ENCODE data around the gene DRAM1. TPM values are rescaled to one million over a fixed set of nuclear protein-coding genes. Genes with fewer than 3 reads are reported as not detected.
A peak's percentile ranks its signal among the peaks of the same experiment; 100 is the strongest.

The DRAM1 gene
- total RNA-seq, 4 donors from 2014 or later: 4.5 to 8.1 (median 5.9) TPM

GRCh38 chr12:101939306-101939705, 61.9 kb downstream of the DRAM1 start:
- intact Hi-C loops (cut with DNase I; ENCODE audit: low total_unique reads): loop anchor here (10.0 kb wide), 1 partner anchor 545 kb away; the partner anchor contains the start of gene IGF1
- WGBS, 2 donors: 46 to 62% methylated on average over 3 of the region's 3 CpGs
- no peak for TF ChIP-seq CTCF (IDR thresholded peaks at IDR 0.05)
- TF ChIP-seq POLR2A (IDR thresholded peaks at IDR 0.05): no peak
- no peak overlapping the region for H3K4me3 ChIP-seq (ENCODE audit: low read depth, poor library complexity, severe bottlenecking)
- DNase-seq (ENCODE audit: low spot score in 2 of 2): peak in 1 of 2 donors; percentile 55

DNA sequence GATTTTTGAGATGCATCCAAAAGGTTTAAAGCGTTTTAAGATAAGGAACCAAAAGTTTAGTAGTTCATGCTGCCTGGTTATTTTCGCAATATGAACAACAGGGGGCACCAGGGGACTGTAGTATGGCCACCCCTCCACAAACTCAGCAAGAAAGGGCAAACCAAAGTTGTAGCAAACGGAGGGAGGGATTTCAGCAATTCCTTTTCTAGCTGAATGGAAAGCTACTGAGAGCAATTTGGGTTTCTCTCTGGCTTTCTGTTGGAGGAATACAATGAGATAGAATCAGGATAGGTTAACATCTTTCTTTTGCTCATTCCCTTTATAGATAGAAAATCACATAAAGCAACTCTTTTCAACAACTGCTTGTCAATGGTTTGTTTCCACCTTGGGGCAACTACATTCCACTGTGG, 62.5 kb downstream of the DRAM1 start:
- intact Hi-C loops (cut with DNase I; ENCODE audit: low total_unique reads): loop anchor here (10.0 kb wide), 1 partner anchor 545 kb away; the partner anchor contains the start of gene IGF1
- 1 to 3% methylated on average over 3 of the region's 3 CpGs for WGBS, 2 donors
- no peak overlapping the region for H3K4me3 ChIP-seq (ENCODE audit: low read depth, poor library complexity, severe bottlenecking)
- TF ChIP-seq POLR2A (IDR thresholded peaks at IDR 0.05) (no peak), CTCF (IDR thresholded peaks at IDR 0.05) (peak in 1 of 3 donors; percentile 15)
- peak in 1 of 2 donors; percentile 65 for DNase-seq (ENCODE audit: low spot score in 2 of 2)

DNA sequence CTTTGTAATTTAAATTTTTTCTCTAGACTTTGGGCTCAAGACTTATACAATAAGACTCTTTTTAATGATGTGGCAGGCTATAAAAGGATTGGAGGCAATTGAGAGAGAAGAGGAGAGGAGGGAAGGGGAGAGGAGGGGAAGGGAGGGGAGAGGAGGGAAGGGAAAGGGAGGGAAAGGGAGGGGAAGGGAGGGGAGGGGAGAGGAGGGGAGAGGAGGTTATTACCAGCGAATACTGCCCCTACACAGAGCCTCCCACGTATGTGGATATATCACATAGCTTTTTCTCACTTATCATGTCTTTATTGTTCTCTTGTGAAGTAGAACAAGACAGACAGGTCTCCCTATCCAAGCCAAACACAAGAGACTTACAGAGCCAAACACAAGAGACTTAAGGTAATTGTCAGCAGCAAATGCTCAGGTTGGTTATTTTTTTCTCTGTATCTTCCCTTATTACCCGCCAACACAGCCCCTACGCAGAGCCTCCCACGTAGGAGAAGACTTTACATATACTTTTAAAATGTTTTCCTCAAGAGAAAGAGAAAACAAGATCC, 63.1 kb downstream of the DRAM1 start:
- TF ChIP-seq CTCF (IDR thresholded peaks at IDR 0.05) (no peak), POLR2A (IDR thresholded peaks at IDR 0.05) (no peak)
- intact Hi-C loops (cut with DNase I; ENCODE audit: low total_unique reads): no loop called here
- WGBS, 2 donors: 62 to 65% methylated on average over 5 of the region's 5 CpGs
- DNase-seq (ENCODE audit: low spot score in 2 of 2): no peak
- no peak overlapping the region for H3K4me3 ChIP-seq (ENCODE audit: low read depth, poor library complexity, severe bottlenecking)

DNA sequence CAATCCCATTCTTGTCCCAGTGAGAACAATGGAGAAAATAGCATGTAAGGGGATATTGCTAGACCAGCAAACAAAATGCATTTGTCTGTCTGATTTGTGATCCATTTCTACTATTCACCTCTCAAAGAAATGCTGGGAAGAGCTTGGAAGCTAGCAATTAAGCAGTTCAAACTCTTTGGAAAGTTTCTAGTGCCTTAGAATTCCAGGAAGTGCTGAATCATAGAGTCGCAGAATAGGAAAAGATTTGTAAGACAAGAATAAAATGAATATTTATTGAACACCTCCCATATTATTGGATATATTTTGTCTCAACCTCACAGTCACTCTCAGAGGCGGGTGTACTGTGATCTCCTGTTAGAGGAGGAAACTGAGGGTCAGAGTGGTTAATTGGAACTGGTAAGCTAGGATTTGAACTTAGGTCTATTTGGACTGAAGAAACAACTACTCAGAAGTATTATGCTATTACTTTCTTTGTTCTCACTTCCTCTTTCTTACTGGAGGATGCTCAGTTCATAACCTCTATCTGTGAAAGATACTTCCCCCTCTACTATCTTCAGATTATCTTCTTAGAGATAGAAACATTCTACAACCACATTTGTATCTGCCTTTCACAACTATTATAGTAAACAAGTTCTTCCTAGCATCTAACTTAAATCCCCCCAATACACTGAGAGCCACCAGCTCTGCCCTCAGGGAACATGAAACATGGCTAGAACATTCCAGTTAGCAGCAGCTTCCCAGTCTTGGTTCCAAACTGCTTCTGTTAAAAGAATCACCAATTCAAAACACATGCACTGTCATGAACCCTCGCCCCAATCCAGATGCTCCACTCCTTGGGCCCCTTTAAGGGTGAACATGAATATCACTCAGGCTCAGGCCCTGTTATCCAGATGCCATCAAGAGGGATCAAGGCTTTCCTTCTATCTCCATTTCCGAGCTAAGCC, 64.2 kb downstream of the DRAM1 start:
- DNase-seq (ENCODE audit: low spot score in 2 of 2): no peak
- WGBS, 2 donors: 58 to 61% methylated on average over 4 of the region's 4 CpGs
- no peak overlapping the region for H3K4me3 ChIP-seq (ENCODE audit: low read depth, poor library complexity, severe bottlenecking)
- intact Hi-C loops (cut with DNase I; ENCODE audit: low total_unique reads): no loop called here
- TF ChIP-seq POLR2A (IDR thresholded peaks at IDR 0.05): no peak
- TF ChIP-seq CTCF (IDR thresholded peaks at IDR 0.05): no peak

DNA sequence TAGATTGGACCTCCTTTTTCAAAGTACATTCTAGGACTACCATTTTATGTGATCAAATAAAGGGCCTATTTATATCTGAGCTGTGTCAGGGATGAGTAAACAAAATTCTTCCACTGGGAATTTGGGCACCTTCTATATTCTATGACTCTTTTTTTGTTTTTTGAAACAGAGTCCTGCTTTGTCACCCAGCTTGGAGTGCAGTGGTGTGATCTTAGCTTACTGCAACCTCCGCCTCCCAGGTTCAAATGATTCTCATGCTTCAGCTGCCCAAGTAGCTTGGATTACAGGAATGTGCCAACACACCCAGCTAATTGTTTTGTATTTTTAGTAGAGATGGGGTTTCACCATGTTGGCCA, 64.8 kb downstream of the DRAM1 start:
- 79 to 96% methylated on average over 1 of the region's 1 CpG for WGBS, 2 donors
- TF ChIP-seq POLR2A (IDR thresholded peaks at IDR 0.05): no peak
- no peak for TF ChIP-seq CTCF (IDR thresholded peaks at IDR 0.05)
- intact Hi-C loops (cut with DNase I; ENCODE audit: low total_unique reads): no loop called here
- H3K4me3 ChIP-seq (ENCODE audit: low read depth, poor library complexity, severe bottlenecking): no peak overlapping the region
- no peak for DNase-seq (ENCODE audit: low spot score in 2 of 2)

All from lower leg skin (tissue), 4 donors.